ENCODE measurements around the gene GRB10.

The GRB10 gene

GRCh38 chr7:50631100-50631499 is 151.6 kb downstream of the GRB10 start:
- no peak for DNase-seq

GRCh38 chr7:50629238-50629901 is 153.3 kb downstream of the GRB10 start:
- no peak for DNase-seq

GRCh38 chr7:50628434-50629084 is 154.1 kb downstream of the GRB10 start:
- DNase-seq, result no peak

GRCh38 chr7:50627824-50628361 is 154.8 kb downstream of the GRB10 start:
- no peak for DNase-seq

- DNase-seq, result no peak
These were observed 156.4 kb downstream of the GRB10 start for GRCh38 chr7:50626286-50626685.

- DNase-seq, result no peak
These were observed 157.3 kb downstream of the GRB10 start for GRCh38 chr7:50625360-50625759.

- no peak for DNase-seq
These were observed 159.9 kb downstream of the GRB10 start for GRCh38 chr7:50622821-50623220.

- DNase-seq, result no peak
These were observed 160.7 kb downstream of the GRB10 start for GRCh38 chr7:50621973-50622490.

GRCh38 chr7:50621206-50621605 is 161.5 kb downstream of the GRB10 start:
- DNase-seq, result no peak

GRCh38 chr7:50620433-50620832 is 162.3 kb downstream of the GRB10 start:
- no peak for DNase-seq

- no peak for DNase-seq
These were observed 163.0 kb downstream of the GRB10 start for GRCh38 chr7:50619684-50620083.

- no peak for DNase-seq
These were observed 164.4 kb downstream of the GRB10 start for GRCh38 chr7:50618281-50618680.

- no peak for DNase-seq
These were observed 167.1 kb downstream of the GRB10 start for GRCh38 chr7:50615519-50616080.

- no peak for DNase-seq
These were observed 167.8 kb downstream of the GRB10 start for GRCh38 chr7:50614721-50615518.

- no peak for DNase-seq
These were observed 169.2 kb downstream of the GRB10 start for GRCh38 chr7:50613473-50613872.

- DNase-seq, result no peak
These were observed 170.0 kb downstream of the GRB10 start for GRCh38 chr7:50612704-50613103.

GRCh38 chr7:50610521-50611277 is 172.0 kb downstream of the GRB10 start:
- no peak for DNase-seq

- DNase-seq, result no peak
These were observed 174.3 kb downstream of the GRB10 start for GRCh38 chr7:50608196-50608906.

GRCh38 chr7:50607524-50608125 is 175.1 kb downstream of the GRB10 start:
- no peak for DNase-seq

- no peak for DNase-seq
These were observed 177.6 kb downstream of the GRB10 start for GRCh38 chr7:50605059-50605458.

GRCh38 chr7:50603287-50603686 is 179.4 kb downstream of the GRB10 start:
- no peak for DNase-seq

Data from SHP77 (cell line).